Cardiac fibroblast (primary cell): ENCODE data around the gene FRAT2.

Experiments used
- DNase-seq, 2 donors: peaks; one replicate each; pipeline versions ENCODE4 v3.0.0 to v3.0.0-alpha.2; 2010; ENCODE audit warnings: low read depth in 2 of 2
- H3K4me3 ChIP-seq, 2 donors: replicated peaks in 1 of 2; 1 replicate in 1 of 2; 2 replicates in 1 of 2; pipeline ENCODE4 v1.5.1; 2011; ENCODE audit warnings: low read depth in 2 of 2, low read length in 2 of 2, mild to moderate bottlenecking in 2 of 2, moderate library complexity in 1 of 2
- CTCF ChIP-seq: IDR thresholded peaks from one replicate; pipeline ENCODE4 v1.5.1; 2011; ENCODE audit warnings: low read depth, mild to moderate bottlenecking, low read length, inconsistent platforms

The FRAT2 gene

GRCh38 chr10:97327348-97328294 lies 6.9 kb downstream of the FRAT2 start:
- no peak for DNase-seq
- H3K4me3 ChIP-seq: no peak overlapping the region
- no peak for TF ChIP-seq CTCF

- H3K4me3 ChIP-seq: no peak overlapping the region
- no peak for DNase-seq
- no peak for TF ChIP-seq CTCF
Measured at GRCh38 chr10:97325754-97326153, 8.8 kb downstream of the FRAT2 start.

GRCh38 chr10:97323501-97323900 lies 11.0 kb downstream of the FRAT2 start:
- H3K4me3 ChIP-seq: no peak overlapping the region
- no peak for DNase-seq
- no peak for TF ChIP-seq CTCF

- DNase-seq: no peak
- no peak for TF ChIP-seq CTCF
- no peak overlapping the region for H3K4me3 ChIP-seq
Measured at GRCh38 chr10:97321804-97322190, 12.7 kb downstream of the FRAT2 start.

GRCh38 chr10:97321032-97321803 lies 13.3 kb downstream of the FRAT2 start:
- DNase-seq: no peak
- no peak for TF ChIP-seq CTCF
- H3K4me3 ChIP-seq: peak overlapping the region in 1 of 2 donors; percentile 46

- H3K4me3 ChIP-seq: peak overlapping the region in 1 of 2 donors; percentile 46
- no peak for DNase-seq
Measured at GRCh38 chr10:97320480-97321031, 14.0 kb downstream of the FRAT2 start.

More at GRCh38 chr10:97320480-97321031, 14.0 kb downstream of the FRAT2 start:
- no peak for TF ChIP-seq CTCF
